GM12873 (cell line): ENCODE measurements around the gene POPDC3.

ENCODE experiments used
- CTCF ChIP-seq: IDR thresholded peaks from 2 replicates; pipeline ENCODE4 v1.5.1; 2012; ENCODE audit warnings: low read depth, mild to moderate bottlenecking, moderate library complexity, low read length, control low read depth; ENCODE audit not compliant: insufficient read depth; ENCODE audit errors: missing control alignments

Gene POPDC3

GRCh38 chr6:105113422-105113821, 66.4 kb downstream of the POPDC3 start:
- no peak for TF ChIP-seq CTCF

GRCh38 chr6:105112577-105112976, 67.2 kb downstream of the POPDC3 start:
- TF ChIP-seq CTCF, result peak; percentile 6

GRCh38 chr6:105111871-105112270, 67.9 kb downstream of the POPDC3 start:
- TF ChIP-seq CTCF, result no peak

- TF ChIP-seq CTCF, result no peak
Measured at GRCh38 chr6:105111105-105111504, 68.7 kb downstream of the POPDC3 start.

- TF ChIP-seq CTCF, result no peak
Measured at GRCh38 chr6:105109955-105110895, 69.6 kb downstream of the POPDC3 start.

- TF ChIP-seq CTCF, result no peak
Measured at GRCh38 chr6:105108631-105109262, 71.1 kb downstream of the POPDC3 start.
